ENCODE measurements around the gene MSX2. TPM values are rescaled to one million over a fixed set of nuclear protein-coding genes. Genes with fewer than 3 reads are reported as not detected.

Gene MSX2
- 1 to 10 TPM; 5.4 to 7.9 (median 6.3) TPM for total RNA-seq

DNA sequence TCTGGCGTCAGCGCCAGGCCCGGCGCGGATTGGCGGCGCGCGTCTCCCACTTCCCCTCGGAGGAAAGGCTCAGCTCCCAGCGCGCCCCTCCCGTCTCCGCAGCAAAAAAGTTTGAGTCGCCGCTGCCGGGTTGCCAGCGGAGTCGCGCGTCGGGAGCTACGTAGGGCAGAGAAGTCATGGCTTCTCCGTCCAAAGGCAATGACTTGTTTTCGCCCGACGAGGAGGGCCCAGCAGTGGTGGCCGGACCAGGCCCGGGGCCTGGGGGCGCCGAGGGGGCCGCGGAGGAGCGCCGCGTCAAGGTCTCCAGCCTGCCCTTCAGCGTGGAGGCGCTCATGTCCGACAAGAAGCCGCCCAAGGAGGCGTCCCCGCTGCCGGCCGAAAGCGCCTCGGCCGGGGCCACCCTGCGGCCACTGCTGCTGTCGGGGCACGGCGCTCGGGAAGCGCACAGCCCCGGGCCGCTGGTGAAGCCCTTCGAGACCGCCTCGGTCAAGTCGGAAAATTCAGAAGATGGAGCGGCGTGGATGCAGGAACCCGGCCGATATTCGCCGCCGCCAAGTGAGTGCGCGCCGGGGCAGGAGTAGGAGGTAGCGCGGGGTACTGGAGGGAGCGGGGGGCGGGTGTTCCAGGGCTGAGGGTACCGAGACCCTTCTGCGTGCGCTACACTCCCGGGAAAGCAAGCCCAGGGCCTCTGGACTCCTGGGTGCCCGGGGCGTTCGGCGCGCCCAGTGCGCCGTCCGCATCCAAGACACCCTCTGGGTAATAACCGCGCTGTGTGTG lies at the start of gene MSX2:
Gene MSX2, plus strand, starts transcription at position 99 of the 777 bp plus-strand sequence. Its CDS starts 78 bp downstream, at position 177.
- peak; percentile 83 to 97 for DNase-seq (ENCODE audit: low spot score in 2 of 2)
- intact Hi-C loops (cut with DNase I; ENCODE audit: low total_unique reads), result no loop called here

DNA sequence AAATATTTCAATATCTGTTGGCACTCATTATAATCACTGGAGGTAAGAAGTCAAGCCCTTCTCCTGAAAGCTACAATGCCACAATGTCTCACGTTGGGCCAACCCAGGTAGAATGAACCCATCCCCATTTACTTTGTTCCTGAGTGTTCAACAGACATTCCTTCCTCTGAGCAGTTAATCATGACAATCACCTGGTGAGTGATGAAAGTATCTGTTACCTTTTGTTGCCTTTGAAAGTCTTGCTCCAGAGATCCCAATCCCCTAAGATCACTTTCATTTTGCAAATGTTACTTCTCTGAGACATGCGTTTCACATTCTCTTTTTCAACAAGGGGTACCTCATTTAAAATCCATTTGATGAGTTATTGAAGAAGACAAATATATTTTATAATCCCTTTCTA lies 49.3 kb upstream of the MSX2 start:
- WGBS, 2 donors, result 68 to 72% methylated on average over 2 of the region's 2 CpGs
- no peak overlapping the region for H3K4me3 ChIP-seq (ENCODE audit: low read depth, poor library complexity, severe bottlenecking)
- intact Hi-C loops (cut with DNase I; ENCODE audit: low total_unique reads), result no loop called here
- no peak for TF ChIP-seq POLR2A (IDR thresholded peaks at IDR 0.05)
- TF ChIP-seq, protein P1, sequence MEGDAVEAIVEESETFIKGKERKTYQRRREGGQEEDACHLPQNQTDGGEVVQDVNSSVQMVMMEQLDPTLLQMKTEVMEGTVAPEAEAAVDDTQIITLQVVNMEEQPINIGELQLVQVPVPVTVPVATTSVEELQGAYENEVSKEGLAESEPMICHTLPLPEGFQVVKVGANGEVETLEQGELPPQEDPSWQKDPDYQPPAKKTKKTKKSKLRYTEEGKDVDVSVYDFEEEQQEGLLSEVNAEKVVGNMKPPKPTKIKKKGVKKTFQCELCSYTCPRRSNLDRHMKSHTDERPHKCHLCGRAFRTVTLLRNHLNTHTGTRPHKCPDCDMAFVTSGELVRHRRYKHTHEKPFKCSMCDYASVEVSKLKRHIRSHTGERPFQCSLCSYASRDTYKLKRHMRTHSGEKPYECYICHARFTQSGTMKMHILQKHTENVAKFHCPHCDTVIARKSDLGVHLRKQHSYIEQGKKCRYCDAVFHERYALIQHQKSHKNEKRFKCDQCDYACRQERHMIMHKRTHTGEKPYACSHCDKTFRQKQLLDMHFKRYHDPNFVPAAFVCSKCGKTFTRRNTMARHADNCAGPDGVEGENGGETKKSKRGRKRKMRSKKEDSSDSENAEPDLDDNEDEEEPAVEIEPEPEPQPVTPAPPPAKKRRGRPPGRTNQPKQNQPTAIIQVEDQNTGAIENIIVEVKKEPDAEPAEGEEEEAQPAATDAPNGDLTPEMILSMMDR (IDR thresholded peaks at IDR 0.05), result no peak
- no peak for DNase-seq (ENCODE audit: low spot score in 2 of 2)

More for the DNA sequence above, at the start of gene MSX2:
- peak within 1 kb of the TSS; percentile 45 for H3K4me3 ChIP-seq (ENCODE audit: low read depth, poor library complexity, severe bottlenecking)
- TF ChIP-seq POLR2A (IDR thresholded peaks at IDR 0.05), result no peak
- TF ChIP-seq, protein P1 (IDR thresholded peaks at IDR 0.05), result no peak
- 0 to 1% methylated on average over 64 to 65 of the region's 87 CpGs for WGBS, 2 donors

DNA sequence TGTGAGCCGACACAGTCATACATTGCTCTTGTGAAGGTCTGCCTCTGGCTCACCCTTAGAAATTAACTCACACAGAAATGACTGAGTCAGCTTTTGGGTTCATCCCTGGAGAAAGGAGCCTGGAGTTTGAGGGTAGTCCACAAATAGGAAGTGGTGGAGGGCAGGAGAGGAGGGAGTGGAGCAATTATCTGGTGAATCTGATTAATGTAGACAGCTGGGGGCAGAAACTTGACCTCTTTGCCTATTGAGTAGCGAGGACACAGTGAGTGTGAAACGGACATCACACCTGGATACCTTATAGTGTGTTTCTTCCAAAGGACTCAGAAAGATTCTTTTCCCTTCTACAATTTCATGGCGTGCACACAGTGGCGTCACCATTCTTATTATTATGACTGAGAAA lies 48.5 kb upstream of the MSX2 start:
- H3K4me3 ChIP-seq (ENCODE audit: low read depth, poor library complexity, severe bottlenecking), result no peak overlapping the region
- no peak for DNase-seq (ENCODE audit: low spot score in 2 of 2)
- TF ChIP-seq POLR2A (IDR thresholded peaks at IDR 0.05), result no peak
- TF ChIP-seq, protein P1 (IDR thresholded peaks at IDR 0.05), result no peak
- WGBS, 2 donors, result 81 to 88% methylated on average over 5 of the region's 5 CpGs
- intact Hi-C loops (cut with DNase I; ENCODE audit: low total_unique reads), result no loop called here

DNA sequence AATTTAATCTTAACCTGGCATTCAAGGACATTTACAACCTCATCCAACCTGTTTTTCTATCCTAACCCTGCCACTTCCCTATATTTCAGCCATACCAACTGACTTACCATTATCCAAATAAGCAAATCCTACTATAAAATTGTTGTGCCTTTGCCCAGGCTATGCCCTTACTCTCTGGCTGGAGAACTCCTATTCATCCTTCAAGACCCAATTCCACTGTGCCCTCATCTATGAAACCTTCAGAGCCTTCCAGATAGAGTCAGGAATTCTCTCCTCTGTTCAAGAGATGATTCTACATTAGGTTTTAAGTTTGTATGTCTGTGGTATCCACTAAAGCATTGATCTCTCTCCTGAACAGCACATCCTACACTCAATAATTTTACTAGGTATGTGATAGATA lies 46.3 kb upstream of the MSX2 start:
- TF ChIP-seq, protein P1 (IDR thresholded peaks at IDR 0.05), result no peak
- TF ChIP-seq POLR2A (IDR thresholded peaks at IDR 0.05), result no peak
- intact Hi-C loops (cut with DNase I; ENCODE audit: low total_unique reads), result no loop called here

DNA sequence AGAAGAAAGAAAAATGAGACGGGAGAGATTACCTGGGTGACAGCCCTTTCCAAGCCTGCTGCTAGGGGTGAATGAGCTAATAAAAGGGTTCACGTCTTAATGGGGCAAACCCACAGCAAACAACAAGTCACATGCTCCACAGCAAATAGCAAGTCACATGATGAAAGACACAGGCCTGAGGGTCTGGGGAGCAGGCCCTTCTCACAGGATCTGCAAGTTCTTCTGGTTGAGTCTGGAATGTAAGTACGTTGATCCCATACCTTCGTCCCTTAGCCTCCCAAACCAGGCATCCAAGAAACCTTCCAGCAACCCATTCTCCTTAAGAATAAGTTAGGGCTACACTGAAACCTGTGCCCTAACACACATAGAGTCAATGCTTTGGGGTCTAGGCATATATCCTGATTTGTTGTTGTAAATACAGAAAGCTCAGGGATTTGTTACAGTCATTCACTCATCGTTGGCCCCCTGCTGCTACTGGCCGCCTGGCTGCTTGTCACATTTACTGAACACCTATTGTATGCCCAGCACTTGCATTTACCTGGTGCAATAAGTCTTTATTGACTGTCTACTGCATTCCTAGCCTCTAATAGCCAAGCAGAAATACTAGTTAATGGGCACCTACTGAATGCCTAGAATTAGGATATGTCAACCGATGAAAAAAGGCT lies 43.3 kb upstream of the MSX2 start:
- WGBS, 2 donors, result 83 to 91% methylated on average over 7 of the region's 7 CpGs
- intact Hi-C loops (cut with DNase I; ENCODE audit: low total_unique reads), result no loop called here
- TF ChIP-seq, protein P1 (IDR thresholded peaks at IDR 0.05), result no peak
- TF ChIP-seq POLR2A (IDR thresholded peaks at IDR 0.05), result no peak

More for the DNA sequence above, 46.3 kb upstream of the MSX2 start:
- H3K4me3 ChIP-seq (ENCODE audit: low read depth, poor library complexity, severe bottlenecking), result no peak overlapping the region
- DNase-seq (ENCODE audit: low spot score in 2 of 2), result no peak

More for the DNA sequence above, 43.3 kb upstream of the MSX2 start:
- DNase-seq (ENCODE audit: low spot score in 2 of 2), result no peak
- H3K4me3 ChIP-seq (ENCODE audit: low read depth, poor library complexity, severe bottlenecking), result no peak overlapping the region

Data from lower leg skin (tissue), 4 donors.